Psoas muscle (tissue), 8 donors: ENCODE measurements around the gene CXCL12. TPM values are rescaled to one million over a fixed set of nuclear protein-coding genes. Genes with fewer than 3 reads are reported as not detected.

ENCODE experiments used
- ATAC-seq, 4 donors: fragments of 200-7000 bp; cut with Tn5 transposase; one replicate each; pipeline ENCODE4 v1.9.1; 2020; ENCODE audit warnings: moderate library complexity in 3 of 4, mild to moderate bottlenecking in 2 of 4
- DNase-seq, 2 donors: peaks; one replicate each; pipeline ENCODE4 v3.0.0-alpha.2; 2020
- H3K27ac ChIP-seq: fragments of 200-600 bp; one replicate; pipeline ENCODE4 v1.8.0; 2022
- H3K27me3 ChIP-seq, 3 donors: fragments of 200-600 bp in 1 of 3; one replicate each; pipeline versions ENCODE4 v1.6.1 to v1.8.0; 2013 to 2022; ENCODE audit warnings: low read length in 2 of 3, mild to moderate bottlenecking in 2 of 3, moderate library complexity in 1 of 3; ENCODE audit not compliant: insufficient read depth in 3 of 3
- H3K36me3 ChIP-seq, 2 donors: fragments of 200-600 bp in 1 of 2; one replicate each; pipeline versions ENCODE4 v1.6.1 to v1.8.0; 2013 to 2022; ENCODE audit warnings: low read depth in 1 of 2, mild to moderate bottlenecking in 1 of 2, moderate library complexity in 1 of 2; ENCODE audit not compliant: insufficient read depth in 1 of 2
- H3K4me1 ChIP-seq: fragments of 200-600 bp; one replicate; pipeline ENCODE4 v1.8.0; 2022
- H3K4me3 ChIP-seq: fragments of 200-600 bp; one replicate; pipeline ENCODE4 v1.8.0; 2022; ENCODE audit warnings: mild to moderate bottlenecking
- H3K9me3 ChIP-seq: fragments of 200-600 bp; one replicate; pipeline ENCODE4 v1.8.0; 2022
- WGBS, 3 donors: extraction: QIAGEN DNeasy Blood & Tissue Kit; methylation state at CpG; one replicate each; pipeline versions ENCODE4 v1.1.6 to v1.1.7; 2013; 5-methylcytosine and 5-hydroxymethylcytosine counted together
- intact Hi-C, 2 donors: fragments of 100-400 bp; cut with DNase I; formaldehyde crosslinking; loops; one replicate each; pipeline versions ENCODE4 v1.11.0 to v1.14.2; 2022
- polyA plus RNA-seq, 3 donors: library from polyadenylated mRNA; stranded (reverse); fragments of 200-250 nt; gene quantifications; one replicate each; pipeline ENCODE4 v1.2.3, GENCODE V29; 2013
- total RNA-seq, 4 donors: library from RNA; stranded (reverse); fragmentation: NEBNext Ultra II Directional in 2 of 4; extraction: Animal tissue kit (Norgen Biotek cat#: 25700) in 2 of 4; gene quantifications; one replicate each; pipeline versions ENCODE4 v1.2.1 to v1.2.4, GENCODE V29; 2021 to 2023
- TF ChIP-seq, protein P1 (sequence below): fragments of 200-600 bp; IDR thresholded peaks from one replicate; pipeline ENCODE4 v1.8.0; 2022; ENCODE audit warnings: antibody characterized with exemption
- donor health status: healthy with polysubstance abuse.
- donor health status: DM: no; HTN: no; CAD: no; lungs with moderate emphysema.
- donor health status: Bipolar disorder and iron deficiency.
- donor health status: healthy.
- donor health status: DM: yes; HTN: yes; CAD: no.
- donor health status: DM: no; HTN: no; CAD: no.
- donor health status: DM: no; HTN: no; CAD: no.
- donor health status: DM: yes; HTN: yes; CAD: no.

Gene CXCL12
- total and polyA plus RNA-seq, 7 donors = 16.1 to 84.4 (median 40.4) TPM

DNA sequence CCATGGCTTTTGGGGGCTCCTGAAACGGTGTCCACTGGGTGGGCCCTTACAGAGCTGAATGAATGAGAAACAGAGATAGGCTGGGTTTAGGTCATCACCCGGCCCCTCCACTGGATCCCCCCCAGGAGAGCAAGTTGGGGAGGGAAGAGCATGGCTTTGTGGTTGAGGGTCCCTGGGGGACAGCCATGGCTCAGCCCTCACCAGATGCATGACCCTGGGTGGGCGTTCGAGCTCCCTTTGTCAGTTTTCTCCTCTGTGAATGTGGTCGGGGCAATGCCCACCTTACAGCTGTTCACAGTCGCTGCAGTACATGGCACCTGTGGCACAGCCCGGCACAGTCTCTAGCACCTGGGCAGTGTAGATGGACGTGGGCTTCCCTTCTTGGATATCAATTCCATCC, 40.6 kb upstream of the CXCL12 start:
- no peaks in the 10 kb centered on the region for H3K4me1 ChIP-seq
- DNase-seq (no peak), ATAC-seq (no peak)
- WGBS, 3 donors = 79 to 88% (median 82%) methylated on average over 8 of the region's 8 CpGs
- no peaks in the 10 kb centered on the region for H3K27me3 ChIP-seq
- intact Hi-C loops = no loop called here
- H3K9me3 ChIP-seq = peaks cover 6% of the 10 kb centered on the region
- no peak overlapping the region for H3K4me3 ChIP-seq
- TF ChIP-seq, protein P1, sequence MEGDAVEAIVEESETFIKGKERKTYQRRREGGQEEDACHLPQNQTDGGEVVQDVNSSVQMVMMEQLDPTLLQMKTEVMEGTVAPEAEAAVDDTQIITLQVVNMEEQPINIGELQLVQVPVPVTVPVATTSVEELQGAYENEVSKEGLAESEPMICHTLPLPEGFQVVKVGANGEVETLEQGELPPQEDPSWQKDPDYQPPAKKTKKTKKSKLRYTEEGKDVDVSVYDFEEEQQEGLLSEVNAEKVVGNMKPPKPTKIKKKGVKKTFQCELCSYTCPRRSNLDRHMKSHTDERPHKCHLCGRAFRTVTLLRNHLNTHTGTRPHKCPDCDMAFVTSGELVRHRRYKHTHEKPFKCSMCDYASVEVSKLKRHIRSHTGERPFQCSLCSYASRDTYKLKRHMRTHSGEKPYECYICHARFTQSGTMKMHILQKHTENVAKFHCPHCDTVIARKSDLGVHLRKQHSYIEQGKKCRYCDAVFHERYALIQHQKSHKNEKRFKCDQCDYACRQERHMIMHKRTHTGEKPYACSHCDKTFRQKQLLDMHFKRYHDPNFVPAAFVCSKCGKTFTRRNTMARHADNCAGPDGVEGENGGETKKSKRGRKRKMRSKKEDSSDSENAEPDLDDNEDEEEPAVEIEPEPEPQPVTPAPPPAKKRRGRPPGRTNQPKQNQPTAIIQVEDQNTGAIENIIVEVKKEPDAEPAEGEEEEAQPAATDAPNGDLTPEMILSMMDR = no peak
- H3K27ac ChIP-seq = no peak overlapping the region
- no peaks in the 10 kb centered on the region for H3K36me3 ChIP-seq

DNA sequence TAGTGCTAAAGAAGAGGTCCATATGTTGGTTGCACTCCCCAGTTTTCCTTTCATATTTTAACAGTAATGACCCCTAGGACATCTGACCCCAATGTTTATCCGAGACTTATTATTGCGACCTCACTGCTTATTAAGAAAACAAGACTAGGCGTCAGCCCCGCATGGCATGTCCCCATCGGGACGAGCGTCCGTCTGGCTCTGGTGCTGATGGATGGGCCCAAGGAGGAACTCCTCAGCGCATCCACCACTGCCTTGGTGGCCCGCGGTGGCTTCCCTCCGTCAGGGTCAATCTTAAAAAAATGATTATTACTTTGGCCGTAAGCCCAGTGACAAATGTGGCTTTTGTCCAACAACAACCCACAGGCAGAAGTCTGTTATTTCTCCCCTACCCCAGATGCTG, 40.1 kb upstream of the CXCL12 start:
- Histone ChIP-seq H3K36me3 (no peaks in the 10 kb centered on the region), H3K4me1 (no peaks in the 10 kb centered on the region), H3K27me3 (no peaks in the 10 kb centered on the region), H3K27ac (no peak overlapping the region), H3K4me3 (no peak overlapping the region), H3K9me3 (peaks cover under 1% of the 10 kb centered on the region)
- intact Hi-C loops = no loop called here
- 67 to 71% (median 71%) methylated on average over 13 of the region's 13 CpGs for WGBS, 3 donors
- ATAC-seq (no peak), DNase-seq (no peak)
- TF ChIP-seq, protein P1 = no peak

DNA sequence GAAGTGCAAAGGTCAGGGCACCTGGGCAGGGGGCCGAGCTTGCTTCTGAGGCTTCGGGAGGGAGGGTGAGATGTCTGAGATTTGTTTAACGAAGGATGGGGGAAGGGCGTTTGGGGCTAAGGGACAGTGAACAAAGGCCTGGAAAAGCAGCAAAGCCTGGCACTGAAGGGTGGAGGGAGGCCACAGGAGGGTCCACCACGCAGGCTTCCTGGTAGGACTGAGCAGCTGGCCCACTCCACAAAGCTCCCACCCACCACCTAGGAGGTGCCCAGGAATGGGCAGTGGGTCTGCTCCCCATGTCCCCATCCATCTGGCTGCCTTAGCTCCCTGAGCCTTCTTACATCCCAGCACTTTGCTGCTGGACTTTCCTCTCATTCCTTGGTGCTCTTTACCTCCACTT, 39.4 kb upstream of the CXCL12 start:
- no peaks in the 10 kb centered on the region for H3K27me3 ChIP-seq
- H3K36me3 ChIP-seq = no peaks in the 10 kb centered on the region
- H3K9me3 ChIP-seq = no peaks in the 10 kb centered on the region
- ATAC-seq (no peak), DNase-seq (no peak)
- TF ChIP-seq, protein P1 = no peak
- H3K27ac ChIP-seq = no peak overlapping the region
- H3K4me1 ChIP-seq = no peaks in the 10 kb centered on the region
- intact Hi-C loops = no loop called here
- WGBS, 3 donors = 90 to 96% (median 92%) methylated on average over 4 to 5 of the region's 5 CpGs
- H3K4me3 ChIP-seq = no peak overlapping the region

DNA sequence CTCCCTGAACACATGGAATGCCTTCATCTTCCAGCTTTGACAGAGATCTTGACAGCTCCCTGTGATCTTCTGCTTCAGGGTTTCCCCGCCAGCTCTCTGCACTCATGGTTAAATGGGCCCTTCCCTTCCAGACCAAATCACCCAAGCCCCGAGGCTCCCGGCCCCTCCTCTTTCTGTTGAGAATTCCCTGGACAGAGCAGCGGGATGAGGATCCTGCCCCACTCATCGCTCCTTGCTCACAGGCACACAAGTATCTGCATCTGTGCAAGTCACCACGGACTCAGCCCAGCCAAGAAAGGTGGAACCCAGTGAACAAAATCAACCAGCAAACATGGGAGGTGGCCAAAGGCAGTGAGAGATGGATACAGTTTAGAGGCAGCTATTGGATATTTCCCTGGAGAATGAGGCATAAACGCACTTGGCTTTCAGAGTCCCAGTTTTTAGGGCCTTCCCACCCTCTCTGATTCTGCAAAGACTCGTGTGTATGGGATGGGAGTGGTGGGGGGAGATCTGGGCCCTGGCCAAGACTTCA, 37.7 kb upstream of the CXCL12 start:
- H3K9me3 ChIP-seq = no peaks in the 10 kb centered on the region
- H3K4me1 ChIP-seq = no peaks in the 10 kb centered on the region
- H3K4me3 ChIP-seq = no peak overlapping the region
- intact Hi-C loops = no loop called here
- no peak for DNase-seq
- H3K36me3 ChIP-seq = no peaks in the 10 kb centered on the region
- no peak for ATAC-seq
- no peaks in the 10 kb centered on the region for H3K27me3 ChIP-seq
- TF ChIP-seq, protein P1 = no peak
- H3K27ac ChIP-seq = no peak overlapping the region
- 44 to 62% (median 50%) methylated on average over 8 of the region's 8 CpGs for WGBS, 3 donors

DNA sequence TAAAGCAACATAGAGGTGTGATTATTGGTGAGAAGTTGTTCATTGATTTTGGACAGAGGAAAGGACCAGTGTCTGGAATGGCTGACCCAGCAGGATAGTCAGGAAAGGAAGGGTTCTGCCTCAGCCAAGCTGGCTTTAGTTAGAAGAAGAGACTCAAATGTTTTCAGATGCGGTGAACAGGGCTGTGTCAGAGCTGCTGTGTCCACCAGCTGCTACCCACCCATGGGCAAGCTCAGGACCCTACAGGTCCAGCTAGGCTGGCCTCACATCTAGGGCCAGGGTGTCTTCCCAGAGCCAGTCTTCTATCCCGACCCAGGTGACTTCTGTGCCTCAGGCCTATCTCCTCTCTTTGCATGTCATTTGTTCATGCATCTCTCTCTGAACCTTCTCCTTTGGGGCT, 37.3 kb upstream of the CXCL12 start:
- Histone ChIP-seq H3K9me3 (no peaks in the 10 kb centered on the region), H3K4me3 (no peak overlapping the region), H3K27me3 (no peaks in the 10 kb centered on the region), H3K36me3 (no peaks in the 10 kb centered on the region), H3K27ac (no peak overlapping the region), H3K4me1 (no peaks in the 10 kb centered on the region)
- intact Hi-C loops = no loop called here
- TF ChIP-seq, protein P1 = no peak
- DNase-seq = no peak
- no peak for ATAC-seq
- 82 to 89% (median 87%) methylated on average over 2 of the region's 2 CpGs for WGBS, 3 donors
